NCI-H748 (cell line): ENCODE data around the gene CCER1.
A peak's percentile ranks its signal among the peaks of the same experiment; 100 is the strongest.
"Not testable (repeated sequence)": the region's sequence is repeated elsewhere in the genome, so short reads cannot be mapped to it uniquely, and the experiment has no call there.

Experiments used
- DNase-seq: peaks from one replicate; lab custom pipeline; 2025; ENCODE audit not compliant: unreplicated experiment; lab: John Stamatoyannopoulos, UW

Gene CCER1

GRCh38 chr12:90954921-90955320 is at the start of gene CCER1:
TSS of gene CCER1 (minus strand) at chr12:90955176. CDS start at chr12:90954742, 434 bp downstream.
- DNase-seq, result no peak

GRCh38 chr12:91003737-91004136 is 48.8 kb upstream of the CCER1 start:
- no peak for DNase-seq

GRCh38 chr12:91001306-91001705 is 46.3 kb upstream of the CCER1 start:
- no peak for DNase-seq

- DNase-seq, result no peak
Observed at GRCh38 chr12:90999966-91000365, 45.0 kb upstream of the CCER1 start.

- no peak for DNase-seq
Observed at GRCh38 chr12:90999527-90999926, 44.6 kb upstream of the CCER1 start.

- DNase-seq, result peak; percentile 15
Observed at GRCh38 chr12:90995010-90995409, 40.0 kb upstream of the CCER1 start.

GRCh38 chr12:90991952-90992465 is 37.0 kb upstream of the CCER1 start:
- DNase-seq, result no peak

- no peak for DNase-seq
Observed at GRCh38 chr12:90990611-90991010, 35.6 kb upstream of the CCER1 start.

- no peak for DNase-seq
Observed at GRCh38 chr12:90989686-90990111, 34.7 kb upstream of the CCER1 start.

- DNase-seq, result no peak
Observed at GRCh38 chr12:90987520-90987919, 32.5 kb upstream of the CCER1 start.

GRCh38 chr12:90987101-90987500 is 32.1 kb upstream of the CCER1 start:
- DNase-seq, result no peak

GRCh38 chr12:90985331-90985730 is 30.4 kb upstream of the CCER1 start:
- not testable (repeated sequence) for DNase-seq

- DNase-seq, result no peak
Observed at GRCh38 chr12:90984114-90984513, 29.1 kb upstream of the CCER1 start.

GRCh38 chr12:90982170-90982569 is 27.2 kb upstream of the CCER1 start:
- DNase-seq, result no peak

- DNase-seq, result no peak
Observed at GRCh38 chr12:90979951-90980350, 25.0 kb upstream of the CCER1 start.

GRCh38 chr12:90979019-90979418 is 24.0 kb upstream of the CCER1 start:
- DNase-seq, result no peak

GRCh38 chr12:90978117-90978770 is 23.3 kb upstream of the CCER1 start:
- peak; percentile 44 for DNase-seq

- DNase-seq, result no peak
Observed at GRCh38 chr12:90977224-90977623, 22.2 kb upstream of the CCER1 start.

- no peak for DNase-seq
Observed at GRCh38 chr12:90974286-90974685, 19.3 kb upstream of the CCER1 start.

- DNase-seq, result no peak
Observed at GRCh38 chr12:90972226-90972625, 17.2 kb upstream of the CCER1 start.

- DNase-seq, result no peak
Observed at GRCh38 chr12:90970911-90971310, 15.9 kb upstream of the CCER1 start.

GRCh38 chr12:90970471-90970870 is 15.5 kb upstream of the CCER1 start:
- DNase-seq, result no peak

GRCh38 chr12:90969851-90970250 is 14.9 kb upstream of the CCER1 start:
- no peak for DNase-seq
